Ectodermal cell (in vitro differentiated cells): ENCODE data around the gene NDUFAF8.

Experiments
- H3K27ac ChIP-seq: 2 replicates; pipeline ENCODE4 v1.7.0; 2013; ENCODE audit warnings: mild to moderate bottlenecking, low read depth, low read length; ENCODE audit not compliant: insufficient read depth, poor library complexity, severe bottlenecking
- H3K27me3 ChIP-seq: 2 replicates; pipeline ENCODE4 v1.7.0; 2013; ENCODE audit warnings: mild to moderate bottlenecking, low read length; ENCODE audit not compliant: insufficient read depth, control insufficient read depth, poor library complexity, severe bottlenecking
- H3K36me3 ChIP-seq: one replicate; pipeline ENCODE4 v1.7.0; 2013; ENCODE audit warnings: low read length; ENCODE audit not compliant: control insufficient read depth, insufficient read depth
- H3K4me1 ChIP-seq: one replicate; pipeline ENCODE4 v1.7.0; 2013; ENCODE audit warnings: low read length; ENCODE audit not compliant: control insufficient read depth, insufficient read depth
- H3K4me3 ChIP-seq: 2 replicates; pipeline ENCODE4 v1.7.0; 2013; ENCODE audit warnings: low read depth, low read length, control low read depth; ENCODE audit not compliant: insufficient read depth
- H3K9me3 ChIP-seq: 2 replicates; pipeline ENCODE4 v1.7.0; 2013; ENCODE audit warnings: mild to moderate bottlenecking, low read length, moderate library complexity; ENCODE audit not compliant: control insufficient read depth
- WGBS, 2 experiments: methylation state at CpG; one replicate each; pipeline ENCODE4 v1.1.7; 2013; ENCODE audit warnings: missing lambda C conversion rate in 2 of 2; 5-methylcytosine and 5-hydroxymethylcytosine counted together

The NDUFAF8 gene

DNA sequence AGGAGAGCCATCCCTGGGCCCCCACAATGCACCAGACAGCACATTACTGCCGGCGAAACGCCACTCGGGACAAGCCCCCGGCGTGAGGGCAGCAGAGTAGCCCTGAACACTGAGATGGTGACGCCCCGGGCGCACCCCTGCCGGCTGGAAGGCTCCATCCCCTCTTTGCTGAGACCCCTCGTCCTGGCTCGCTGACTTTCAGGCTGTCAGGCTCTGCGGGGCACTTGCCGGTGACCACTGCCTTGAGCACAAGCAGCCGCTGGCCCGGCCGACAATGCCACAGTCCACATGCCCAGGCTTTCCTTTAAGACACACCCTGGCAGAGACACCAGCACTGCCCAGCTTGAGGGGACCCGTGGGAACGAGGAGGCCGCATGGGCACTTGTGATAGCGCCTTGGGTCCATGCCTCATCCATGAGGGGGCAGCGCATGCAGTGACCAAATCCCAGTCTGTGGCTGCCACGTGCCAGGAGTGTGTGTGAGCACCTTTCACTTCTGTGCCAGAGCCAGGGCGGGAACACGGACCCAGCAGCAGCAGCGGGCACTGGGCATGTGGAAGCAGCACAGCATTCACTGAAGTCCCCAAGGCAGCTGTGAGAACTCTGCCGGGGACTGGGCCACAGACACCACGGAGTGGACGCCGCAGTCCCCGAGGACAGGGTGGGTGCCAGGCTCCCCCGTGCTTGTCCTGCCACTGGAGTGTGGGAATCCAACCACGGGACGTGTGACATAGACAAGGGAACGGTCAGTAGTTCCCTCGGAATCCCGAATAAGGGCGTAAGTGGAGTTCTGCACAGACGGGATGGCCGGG is 24.5 kb downstream of the NDUFAF8 start:
- 95 to 96% methylated on average over 40 of the region's 40 CpGs for WGBS, 2 experiments
- H3K36me3 ChIP-seq = no peaks in the 10 kb centered on the region
- no peaks in the 10 kb centered on the region for H3K4me1 ChIP-seq

DNA sequence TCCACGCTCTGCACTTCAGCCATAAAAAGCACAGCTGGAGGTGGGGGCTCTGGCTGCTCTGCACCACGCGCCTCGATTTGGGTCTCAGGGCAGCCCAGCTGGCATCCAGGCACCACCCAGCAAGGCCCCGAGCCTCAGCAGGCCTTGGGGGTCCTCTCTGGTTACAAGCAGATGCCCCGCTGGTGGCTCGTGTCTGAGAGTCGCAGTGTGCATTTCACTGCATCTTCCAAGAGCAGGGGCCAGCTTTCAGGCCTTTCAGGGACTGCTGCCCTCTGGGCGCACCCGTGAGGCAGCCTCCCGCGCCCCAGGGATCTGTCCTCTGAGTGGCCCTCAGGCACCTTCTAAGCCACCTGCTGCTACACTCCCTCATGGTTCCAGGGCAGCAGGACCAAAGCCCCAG is 25.5 kb downstream of the NDUFAF8 start:
- no peaks in the 10 kb centered on the region for H3K36me3 ChIP-seq
- 94 to 95% methylated on average over 12 of the region's 12 CpGs for WGBS, 2 experiments
- H3K4me1 ChIP-seq = no peaks in the 10 kb centered on the region
- no peak overlapping the region for H3K27ac ChIP-seq
- no peak overlapping the region for H3K4me3 ChIP-seq
- no peaks in the 10 kb centered on the region for H3K27me3 ChIP-seq
- H3K9me3 ChIP-seq = no peaks in the 10 kb centered on the region

More for the DNA sequence above, 24.5 kb downstream of the NDUFAF8 start:
- Histone ChIP-seq H3K9me3 (no peaks in the 10 kb centered on the region), H3K27me3 (no peaks in the 10 kb centered on the region), H3K27ac (no peak overlapping the region), H3K4me3 (no peak overlapping the region)

DNA sequence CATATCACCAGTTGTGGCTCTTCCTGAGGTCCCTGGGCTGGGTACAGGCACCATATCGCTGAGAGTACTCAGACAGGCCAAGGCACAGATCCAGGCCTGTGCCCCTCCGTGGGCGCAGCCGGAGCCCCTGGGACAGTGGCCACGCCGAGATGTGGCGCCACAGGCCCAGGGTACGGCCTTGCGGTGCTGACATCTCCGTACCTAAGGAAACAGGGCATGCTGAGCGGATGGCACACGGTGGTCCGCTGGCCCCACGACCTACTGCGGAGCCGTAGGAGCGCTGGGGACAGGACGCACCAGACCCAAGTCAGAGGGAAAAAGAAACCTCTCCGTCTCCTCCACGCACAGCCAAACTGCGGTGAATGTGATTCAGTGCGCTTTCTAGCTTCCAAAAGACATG is 26.5 kb downstream of the NDUFAF8 start:
- H3K27me3 ChIP-seq = no peaks in the 10 kb centered on the region
- no peak overlapping the region for H3K27ac ChIP-seq
- H3K4me3 ChIP-seq = no peak overlapping the region
- H3K9me3 ChIP-seq = no peaks in the 10 kb centered on the region
- H3K36me3 ChIP-seq = no peaks in the 10 kb centered on the region
- no peaks in the 10 kb centered on the region for H3K4me1 ChIP-seq
- 94% methylated on average over 22 of the region's 22 CpGs for WGBS, 2 experiments

DNA sequence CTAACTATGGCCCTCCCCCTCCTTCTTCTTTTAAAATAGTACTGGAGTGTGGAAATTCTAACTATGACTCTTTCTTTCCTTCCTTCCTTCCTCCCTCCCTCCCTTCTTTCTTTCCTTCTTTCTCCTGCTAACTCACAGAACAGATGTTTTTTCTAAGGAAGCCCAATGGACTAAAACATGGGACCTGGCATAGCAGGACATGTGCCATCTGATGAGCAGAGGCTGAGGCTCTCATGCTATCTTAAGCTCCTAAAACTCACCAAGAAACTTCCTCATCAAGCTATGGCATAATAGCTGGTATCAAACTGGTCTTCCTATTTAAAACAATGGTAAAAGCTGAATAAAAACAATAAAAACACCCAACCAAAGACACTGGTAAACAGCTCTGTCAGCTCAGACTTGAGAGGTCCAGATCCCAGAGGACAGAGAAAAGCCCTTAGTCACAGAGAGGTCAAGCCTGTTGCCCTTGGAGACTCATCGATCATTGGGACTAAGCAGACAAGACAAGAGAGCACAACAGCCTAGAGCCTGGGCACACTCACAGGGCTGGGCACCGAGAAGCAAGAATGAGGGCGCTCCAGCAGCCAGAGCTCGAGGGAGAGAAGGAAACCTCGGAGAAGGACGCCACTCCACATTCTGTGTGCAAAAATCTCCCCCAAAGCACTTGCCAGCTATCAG is 28.4 kb downstream of the NDUFAF8 start:
- no peaks in the 10 kb centered on the region for H3K4me1 ChIP-seq
- H3K27me3 ChIP-seq = no peaks in the 10 kb centered on the region
- no peak overlapping the region for H3K27ac ChIP-seq
- H3K9me3 ChIP-seq = no peaks in the 10 kb centered on the region
- H3K4me3 ChIP-seq = no peak overlapping the region
- WGBS, 2 experiments = 91 to 93% methylated on average over 6 of the region's 6 CpGs
- no peaks in the 10 kb centered on the region for H3K36me3 ChIP-seq

DNA sequence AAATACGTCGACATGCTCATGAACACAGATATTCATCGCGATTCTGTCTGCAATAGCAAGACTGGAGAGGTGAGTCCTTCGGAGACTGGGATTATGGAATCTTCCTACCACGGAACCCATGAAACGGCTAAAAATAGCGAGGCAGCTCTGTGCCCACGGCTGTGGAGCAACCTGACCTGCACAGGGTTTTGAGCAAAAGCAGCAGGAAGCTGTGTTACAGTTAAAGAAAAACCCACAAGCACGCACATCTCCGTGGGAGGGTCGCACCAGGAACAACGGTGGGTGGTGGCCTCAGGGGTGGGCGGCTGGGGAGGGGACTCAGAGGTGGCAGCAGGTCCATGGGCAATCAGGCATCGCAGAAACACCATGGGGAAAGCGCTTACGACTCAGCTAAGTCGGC is 31.2 kb downstream of the NDUFAF8 start:
- H3K9me3 ChIP-seq = no peaks in the 10 kb centered on the region
- H3K36me3 ChIP-seq = peaks cover 8% of the 10 kb centered on the region
- no peak overlapping the region for H3K4me3 ChIP-seq
- no peaks in the 10 kb centered on the region for H3K4me1 ChIP-seq
- 95 to 96% methylated on average over 18 of the region's 18 CpGs for WGBS, 2 experiments
- no peaks in the 10 kb centered on the region for H3K27me3 ChIP-seq
- no peak overlapping the region for H3K27ac ChIP-seq

DNA sequence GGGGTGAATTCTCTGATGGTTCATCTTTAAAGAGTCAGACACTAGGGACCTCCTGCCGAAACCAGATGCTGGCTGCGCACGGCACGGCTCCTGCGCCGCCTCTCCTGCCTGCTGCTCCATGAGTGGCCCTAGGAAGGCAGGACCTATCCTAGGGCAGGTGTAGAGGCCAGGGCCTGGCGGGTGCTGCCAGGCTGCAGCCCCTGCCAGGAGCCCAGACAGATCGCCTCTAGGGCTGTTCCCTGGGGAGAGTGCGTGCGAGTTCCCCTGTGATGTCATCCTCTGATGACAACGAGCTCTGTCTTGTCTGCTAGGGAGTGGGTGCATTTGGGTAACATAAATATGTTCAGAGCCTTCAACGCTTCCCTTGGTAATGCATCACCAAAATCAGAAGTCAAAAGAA is 32.1 kb downstream of the NDUFAF8 start:
- H3K27me3 ChIP-seq = no peaks in the 10 kb centered on the region
- H3K9me3 ChIP-seq = no peaks in the 10 kb centered on the region
- peaks cover 8% of the 10 kb centered on the region for H3K36me3 ChIP-seq
- 95 to 96% methylated on average over 12 of the region's 12 CpGs for WGBS, 2 experiments
- H3K4me3 ChIP-seq = no peak overlapping the region
- no peak overlapping the region for H3K27ac ChIP-seq
- no peaks in the 10 kb centered on the region for H3K4me1 ChIP-seq

DNA sequence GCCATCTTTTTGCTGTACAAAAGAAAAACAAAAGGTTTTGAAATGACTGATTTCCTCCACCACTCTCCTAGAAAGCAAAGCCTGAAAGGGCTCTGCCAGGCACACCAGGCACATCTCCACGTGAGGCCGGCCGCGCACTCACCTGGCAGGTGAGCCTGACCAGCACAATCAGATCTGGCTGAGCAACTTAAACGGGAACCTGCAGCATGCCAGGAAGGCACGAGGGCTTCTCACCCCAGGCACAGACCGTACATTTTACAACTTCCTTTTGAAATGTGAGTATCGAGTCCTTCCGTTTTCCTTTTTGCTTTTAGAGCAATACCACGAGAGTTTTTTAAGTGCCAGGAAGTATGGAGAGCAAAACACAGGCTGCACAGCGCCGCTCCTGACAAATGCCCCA is 33.5 kb downstream of the NDUFAF8 start:
- Histone ChIP-seq H3K4me1 (no peaks in the 10 kb centered on the region), H3K27me3 (no peaks in the 10 kb centered on the region), H3K4me3 (no peak overlapping the region), H3K9me3 (no peaks in the 10 kb centered on the region), H3K27ac (no peak overlapping the region), H3K36me3 (peaks cover 8% of the 10 kb centered on the region)
- WGBS, 2 experiments = 96 to 97% methylated on average over 12 of the region's 12 CpGs

DNA sequence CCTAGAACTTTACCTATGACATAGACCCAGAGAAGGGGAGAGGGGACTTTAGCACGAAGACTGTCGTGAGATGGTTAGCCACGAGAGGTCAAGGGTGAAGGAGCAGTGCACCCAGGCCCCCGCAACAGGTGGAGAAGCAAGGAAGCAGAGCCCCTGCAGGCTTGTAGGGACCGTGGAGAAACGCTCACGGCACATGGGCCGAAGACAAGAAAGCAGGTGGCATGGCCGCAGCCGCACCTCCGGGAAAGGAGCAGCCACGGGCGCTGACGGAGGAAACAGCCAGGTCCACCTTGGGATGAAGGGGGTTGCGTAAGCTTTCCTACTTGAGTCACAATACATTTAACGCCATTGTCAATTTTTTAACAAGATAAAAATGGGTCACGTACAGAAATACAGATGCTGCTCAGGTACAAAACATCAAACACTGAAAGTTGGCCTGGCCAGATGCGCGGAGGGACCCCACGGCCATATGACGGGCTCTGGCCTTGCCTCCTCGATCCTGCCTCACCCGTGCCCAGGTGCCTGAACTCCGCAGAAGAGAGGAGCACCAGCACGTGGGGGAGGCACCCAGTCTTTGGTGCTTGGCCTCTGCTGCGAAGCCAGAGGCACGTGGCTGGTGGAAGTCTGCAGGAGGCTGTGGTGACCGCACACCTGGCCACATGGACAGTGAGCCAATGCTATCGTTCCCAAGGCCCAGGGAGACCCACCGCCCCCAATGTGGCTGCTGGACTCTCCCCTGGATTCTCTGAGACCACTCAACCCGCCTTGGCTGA is 34.8 kb downstream of the NDUFAF8 start:
- no peak overlapping the region for H3K27ac ChIP-seq
- H3K4me3 ChIP-seq = no peak overlapping the region
- peaks cover 8% of the 10 kb centered on the region for H3K36me3 ChIP-seq
- H3K27me3 ChIP-seq = no peaks in the 10 kb centered on the region
- no peaks in the 10 kb centered on the region for H3K9me3 ChIP-seq
- WGBS, 2 experiments = 95 to 96% methylated on average over 31 of the region's 31 CpGs
- no peaks in the 10 kb centered on the region for H3K4me1 ChIP-seq

DNA sequence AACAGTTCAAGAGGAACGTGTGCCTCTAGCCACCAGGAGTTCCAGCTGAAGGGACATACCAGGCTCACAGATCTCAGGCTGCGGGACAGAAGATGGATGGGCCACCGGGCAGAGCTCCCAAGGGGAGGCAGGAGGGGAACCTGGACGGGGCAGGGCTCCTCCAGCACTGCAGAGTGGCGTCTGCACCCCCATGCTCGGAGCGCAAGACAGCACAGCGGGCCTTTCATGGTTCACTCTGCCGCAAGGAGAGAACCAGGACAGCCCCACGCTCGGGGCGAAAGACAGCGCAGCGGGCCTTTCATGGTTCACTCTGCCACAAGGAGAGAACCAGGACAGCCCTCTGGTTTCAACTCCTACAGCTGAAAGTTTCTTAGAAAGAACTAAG is 35.3 kb downstream of the NDUFAF8 start:
- H3K27ac ChIP-seq = no peak overlapping the region
- H3K9me3 ChIP-seq = no peaks in the 10 kb centered on the region
- peaks cover 8% of the 10 kb centered on the region for H3K36me3 ChIP-seq
- no peak overlapping the region for H3K4me3 ChIP-seq
- 93 to 96% methylated on average over 14 of the region's 14 CpGs for WGBS, 2 experiments
- H3K4me1 ChIP-seq = no peaks in the 10 kb centered on the region
- H3K27me3 ChIP-seq = no peaks in the 10 kb centered on the region

DNA sequence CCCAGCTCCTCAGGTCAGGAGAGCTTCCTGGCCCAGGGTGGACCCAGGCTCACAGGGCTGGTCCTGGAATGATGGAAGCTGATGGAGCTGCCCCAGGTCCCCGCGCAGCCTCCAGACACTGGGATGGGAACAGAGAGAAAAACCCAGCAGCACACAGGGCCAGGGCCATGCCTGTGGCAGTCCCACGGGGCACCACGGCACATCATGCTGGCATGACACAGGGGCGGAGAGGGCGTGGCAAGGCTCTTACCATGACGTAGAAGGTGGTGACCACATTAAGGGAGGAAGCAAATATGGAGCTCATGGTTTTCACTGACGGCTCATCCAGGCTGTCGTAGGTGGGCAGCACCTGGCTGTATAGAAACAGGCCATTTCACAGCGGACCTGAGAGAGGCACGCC is 37.7 kb downstream of the NDUFAF8 start:
- peaks cover 8% of the 10 kb centered on the region for H3K36me3 ChIP-seq
- 96 to 97% methylated on average over 11 of the region's 11 CpGs for WGBS, 2 experiments
- no peaks in the 10 kb centered on the region for H3K27me3 ChIP-seq
- H3K9me3 ChIP-seq = no peaks in the 10 kb centered on the region
- H3K27ac ChIP-seq = no peak overlapping the region
- H3K4me1 ChIP-seq = no peaks in the 10 kb centered on the region
- H3K4me3 ChIP-seq = no peak overlapping the region
